Hepatocyte (in vitro differentiated cells): ENCODE measurements around the gene ITGB2. TPM values are rescaled to one million over a fixed set of nuclear protein-coding genes. Genes with fewer than 3 reads are reported as not detected.

Experiments used
- DNase-seq: peaks from one replicate; pipeline ENCODE4 v3.0.0-alpha.2; 2016; ENCODE audit warnings: low spot score
- H2AFZ ChIP-seq: fragments of 200-600 bp; sonication (generic); 2 replicates; pipeline ENCODE4 v1.6.0; 2016; ENCODE audit warnings: antibody characterized with exemption, mild to moderate bottlenecking
- H3K27ac ChIP-seq: fragments of 200-600 bp; sonication (generic); 2 replicates; pipeline ENCODE4 v1.5.1; 2016; ENCODE audit warnings: mild to moderate bottlenecking
- H3K27me3 ChIP-seq: fragments of 200-600 bp; sonication (generic); 2 replicates; pipeline ENCODE4 v1.6.1; 2016
- H3K36me3 ChIP-seq: fragments of 200-600 bp; sonication (generic); replicated peaks from 2 replicates; pipeline ENCODE4 v1.5.1; 2016; ENCODE audit warnings: low read depth; ENCODE audit not compliant: insufficient read depth
- H3K4me1 ChIP-seq: fragments of 200-600 bp; sonication (generic); 2 replicates; pipeline ENCODE4 v1.5.1; 2016; ENCODE audit warnings: mild to moderate bottlenecking, moderate library complexity; ENCODE audit not compliant: insufficient read depth
- H3K4me2 ChIP-seq: fragments of 200-600 bp; sonication (generic); 2 replicates; pipeline ENCODE4 v1.6.0; 2016
- H3K4me3 ChIP-seq: fragments of 200-600 bp; sonication (generic); 2 replicates; pipeline ENCODE4 v1.5.1; 2016; ENCODE audit warnings: mild to moderate bottlenecking
- H3K79me2 ChIP-seq: fragments of 200-600 bp; sonication (generic); 2 replicates; pipeline ENCODE4 v1.6.0; 2017; ENCODE audit warnings: mild to moderate bottlenecking
- H3K9me2 ChIP-seq: fragments of 200-600 bp; sonication (generic); replicated peaks from 2 replicates; pipeline ENCODE4 v1.6.0; 2017; ENCODE audit warnings: mild to moderate bottlenecking; ENCODE audit not compliant: insufficient read depth
- H3K9me3 ChIP-seq: fragments of 200-600 bp; sonication (generic); 2 replicates; pipeline ENCODE4 v1.5.1; 2016; ENCODE audit warnings: low read depth, mild to moderate bottlenecking
- H4K20me1 ChIP-seq: fragments of 200-600 bp; sonication (generic); 2 replicates; pipeline ENCODE4 v1.6.0; 2016; ENCODE audit warnings: mild to moderate bottlenecking; ENCODE audit not compliant: insufficient read depth, poor library complexity, severe bottlenecking
- CTCF ChIP-seq: fragments of 200-600 bp; sonication (generic); IDR thresholded peaks from 2 replicates; pipeline ENCODE4 v1.5.1; 2016; ENCODE audit warnings: antibody characterized with exemption, mild to moderate bottlenecking; ENCODE audit not compliant: poor library complexity
- EZH2 ChIP-seq: fragments of 200-600 bp; sonication (generic); IDR thresholded peaks from 2 replicates; pipeline ENCODE4 v1.6.1; 2016; ENCODE audit warnings: antibody characterized with exemption, mild to moderate bottlenecking, borderline replicate concordance
- EZH2phosphoT487 ChIP-seq: fragments of 200-600 bp; sonication (generic); IDR thresholded peaks from one replicate; pipeline ENCODE4 v1.6.1; 2018; ENCODE audit warnings: antibody characterized with exemption, mild to moderate bottlenecking, low read depth, moderate library complexity; ENCODE audit not compliant: unreplicated experiment, severe bottlenecking
- WGBS: methylation state at CpG from one replicate; pipeline ENCODE4 v1.1.6; 2016; ENCODE audit warnings: low lambda C conversion rate; ENCODE audit errors: missing lambda C conversion rate; 5-methylcytosine and 5-hydroxymethylcytosine counted together
- polyA plus RNA-seq: library from polyadenylated mRNA; unstranded; fragments of >200 nt; fragmentation: Nextera tagmentation; extraction: Ambion mirVana; gene quantifications from 2 replicates; pipeline ENCODE4 v1.2.1, GENCODE V29; 2016
- total RNA-seq: library from RNA; depleted of rRNA; stranded (reverse); fragments of >200 nt; gene quantifications from 2 replicates; pipeline ENCODE4 v1.2.3, GENCODE V29; 2014

ITGB2 gene
- total and polyA plus RNA-seq, 2 experiments from 2014 or later: 3.8 to 4.2 TPM

- Histone ChIP-seq H3K79me2 (peaks cover 50% of the 10 kb centered on the region), H3K9me2 (no peaks in the 10 kb centered on the region), H3K36me3 (peaks cover 4% of the 10 kb centered on the region), H3K4me3 (no peak overlapping the region), H3K27me3 (no peaks in the 10 kb centered on the region), H3K9me3 (no peaks in the 10 kb centered on the region), H2AFZ (no peak overlapping the region), H3K27ac (peak overlapping the region; percentile 85), H3K4me2 (no peak overlapping the region), H3K4me1 (peaks cover 37% of the 10 kb centered on the region), H4K20me1 (peaks cover 22% of the 10 kb centered on the region)
- TF ChIP-seq EZH2phosphoT487: no peak
- TF ChIP-seq CTCF: no peak
- TF ChIP-seq EZH2: no peak
- no peak for DNase-seq
- WGBS: 85% methylated on average over 26 of the region's 26 CpGs
Observed at GRCh38 chr21:44850905-44851657, 69.6 kb downstream of the ITGB2 start.

DNA sequence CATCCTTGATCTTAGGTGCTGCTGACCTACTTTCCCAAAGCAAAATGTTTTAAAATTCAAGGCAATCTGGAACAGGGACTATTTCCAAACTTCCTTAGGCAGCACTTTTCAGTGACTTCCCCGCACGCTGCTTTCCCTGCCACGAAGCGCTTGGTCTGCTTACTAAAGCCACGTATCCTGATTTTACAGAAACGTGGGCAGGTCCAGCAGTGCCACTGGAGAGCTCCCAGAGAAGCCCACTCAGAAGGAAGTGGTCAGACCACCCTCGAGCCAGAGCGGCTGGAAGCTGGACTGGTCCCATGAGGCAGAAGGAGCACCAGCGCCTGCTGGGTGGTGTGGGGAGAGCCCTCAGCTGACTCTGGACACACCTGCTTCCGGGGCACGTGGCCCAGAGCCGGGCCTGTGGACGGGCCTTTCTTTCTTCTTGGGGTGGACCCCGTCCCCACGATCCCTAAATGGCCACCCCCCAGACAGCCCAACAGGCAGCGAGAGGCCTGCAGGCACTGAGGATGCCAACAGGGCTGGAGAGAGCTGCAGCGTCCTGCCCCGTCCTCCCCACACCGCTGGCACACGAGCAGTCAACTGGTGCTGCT is 70.4 kb downstream of the ITGB2 start:
- Histone ChIP-seq H3K4me1 (peaks cover 42% of the 10 kb centered on the region), H3K4me3 (no peak overlapping the region), H3K27ac (peak overlapping the region; percentile 85), H3K4me2 (no peak overlapping the region), H3K79me2 (peaks cover 43% of the 10 kb centered on the region), H3K9me2 (no peaks in the 10 kb centered on the region), H4K20me1 (peaks cover 22% of the 10 kb centered on the region), H3K9me3 (no peaks in the 10 kb centered on the region), H2AFZ (no peak overlapping the region), H3K27me3 (no peaks in the 10 kb centered on the region), H3K36me3 (peaks cover 4% of the 10 kb centered on the region)
- WGBS: 95% methylated on average over 20 of the region's 20 CpGs
- DNase-seq: no peak
- TF ChIP-seq EZH2 (no peak), CTCF (no peak), EZH2phosphoT487 (no peak)

DNA sequence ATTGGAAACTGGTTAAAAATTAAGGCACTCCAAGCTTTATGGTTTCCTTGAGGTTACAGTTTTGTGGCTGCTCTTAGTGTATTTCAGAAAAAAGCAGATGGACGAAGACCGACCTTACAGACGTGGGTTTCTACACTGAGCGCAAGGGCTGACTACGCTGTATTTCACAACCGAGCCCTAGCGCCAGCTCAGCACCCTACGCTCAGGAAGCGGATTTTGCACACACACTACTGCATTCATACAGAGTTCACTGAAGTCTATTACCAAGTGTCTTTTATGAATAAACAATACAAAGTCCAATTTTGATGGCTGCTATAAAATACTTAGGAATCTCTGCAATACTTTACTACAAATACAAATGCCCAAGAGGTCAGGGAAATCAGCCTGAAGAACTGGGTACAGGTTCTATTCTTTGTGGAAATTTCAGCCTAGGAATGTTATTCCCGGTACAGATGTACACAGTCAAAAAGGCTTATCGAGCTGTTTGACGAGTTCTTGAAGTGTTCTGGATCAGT is 71.0 kb downstream of the ITGB2 start:
- Histone ChIP-seq H3K9me3 (no peaks in the 10 kb centered on the region), H3K27me3 (no peaks in the 10 kb centered on the region), H3K27ac (peak overlapping the region; percentile 96), H3K79me2 (peaks cover 36% of the 10 kb centered on the region), H3K36me3 (peaks cover 4% of the 10 kb centered on the region), H4K20me1 (peaks cover 22% of the 10 kb centered on the region), H3K4me3 (no peak overlapping the region), H3K4me1 (peaks cover 42% of the 10 kb centered on the region), H3K4me2 (no peak overlapping the region), H3K9me2 (no peaks in the 10 kb centered on the region), H2AFZ (no peak overlapping the region)
- TF ChIP-seq EZH2: no peak
- TF ChIP-seq CTCF: no peak
- TF ChIP-seq EZH2phosphoT487: no peak
- DNase-seq: peak; percentile 77
- WGBS: 81% methylated on average over 12 of the region's 12 CpGs
